H1 (cell line): ENCODE data around the gene NUP88. TPM values are rescaled to one million over a fixed set of nuclear protein-coding genes. Genes with fewer than 3 reads are reported as not detected.

Source experiments
- CTCF ChIA-PET: fragments of 300-600 bp; sonication (Branson Sonifier 250); formaldehyde crosslinking; loops from one replicate; lab custom pipeline; 2021; ENCODE audit not compliant: partially characterized antibody; lab: Charles Lee
- POLR2A ChIA-PET: fragments of 300-600 bp; sonication (Branson Sonifier 250); formaldehyde crosslinking; loops from one replicate; lab custom pipeline; 2021; ENCODE audit warnings: inconsistent platforms; ENCODE audit not compliant: partially characterized antibody; lab: Charles Lee
- DNase-seq, 2 experiments: peaks; one replicate each; pipeline versions ENCODE4 v3.0.0 to v3.0.0-alpha.2; 2010 to 2022; ENCODE audit warnings: low spot score in 2 of 2, low read depth in 1 of 2, mixed read lengths in 1 of 2
- FAIRE-seq: peaks from 2 replicates; lab custom pipeline; 2011; peaks lifted over from hg19 to GRCh38; lab: Jason Lieb, UNC
- H2AFZ ChIP-seq: 2 replicates; pipeline ENCODE4 v1.8.1; 2012; ENCODE audit warnings: low read length, inconsistent platforms
- H2AK5ac ChIP-seq: 2 replicates; pipeline ENCODE4 v1.6.1; 2013; ENCODE audit warnings: low read depth, low read length
- H2BK120ac ChIP-seq: replicated peaks from 2 replicates; pipeline ENCODE3; 2013; ENCODE audit warnings: low read depth, low read length, inconsistent platforms
- H2BK12ac ChIP-seq: 2 replicates; pipeline ENCODE4 v1.6.1; 2013; ENCODE audit warnings: low read depth, low read length
- H2BK15ac ChIP-seq: 2 replicates; pipeline ENCODE4 v1.6.1; 2013; ENCODE audit warnings: low read length
- H2BK20ac ChIP-seq: 2 replicates; pipeline ENCODE4 v1.6.1; 2013; ENCODE audit warnings: low read length
- H2BK5ac ChIP-seq: 2 replicates; pipeline ENCODE4 v1.6.1; 2013; ENCODE audit warnings: low read depth, low read length
- H3K14ac ChIP-seq: 2 replicates; pipeline ENCODE4 v1.6.1; 2013; ENCODE audit warnings: inconsistent platforms; ENCODE audit not compliant: insufficient read length
- H3K18ac ChIP-seq: 2 replicates; pipeline ENCODE4 v1.6.1; 2013; ENCODE audit warnings: low read length; ENCODE audit errors: extremely low read depth
- H3K23ac ChIP-seq: 2 replicates; pipeline ENCODE4 v1.6.1; 2013; ENCODE audit warnings: inconsistent platforms; ENCODE audit not compliant: insufficient read length
- H3K23me2 ChIP-seq: 2 replicates; pipeline ENCODE4 v1.6.1; 2013; ENCODE audit warnings: low read depth, low read length
- H3K27ac ChIP-seq: 2 replicates; pipeline ENCODE4 v1.6.1; 2011; ENCODE audit warnings: low read depth, low read length, inconsistent platforms
- H3K27me3 ChIP-seq, 4 experiments: replicated peaks in 1 of 4; 1 replicate in 1 of 4; 2 replicates in 3 of 4; pipeline versions ENCODE4 v1.6.1 to v1.8.1; 2011 to 2013; ENCODE audit warnings: low read length in 3 of 4, mild to moderate bottlenecking in 3 of 4, inconsistent platforms in 2 of 4, mixed read lengths in 2 of 4, moderate library complexity in 1 of 4; ENCODE audit not compliant: control insufficient read depth in 3 of 4, insufficient read depth in 3 of 4; ENCODE audit errors: extremely low read depth in 1 of 4
- H3K36me3 ChIP-seq, 4 experiments: 2 replicates each; pipeline versions ENCODE4 v1.6.1 to v1.8.1; 2011 to 2013; ENCODE audit warnings: mild to moderate bottlenecking in 4 of 4, low read length in 3 of 4, moderate library complexity in 2 of 4, control low read depth in 1 of 4, inconsistent platforms in 1 of 4; ENCODE audit not compliant: insufficient read depth in 4 of 4, control insufficient read depth in 2 of 4
- H3K4ac ChIP-seq: replicated peaks from 2 replicates; pipeline ENCODE3; 2013; ENCODE audit warnings: low read length, low read depth, mixed read lengths, inconsistent platforms; ENCODE audit not compliant: insufficient read length
- H3K4me1 ChIP-seq, 4 experiments: replicated peaks in 1 of 4; 1 replicate in 1 of 4; 2 replicates in 3 of 4; pipeline versions ENCODE4 v1.6.1 to v1.8.1; 2011 to 2013; ENCODE audit warnings: low read length in 3 of 4, inconsistent platforms in 2 of 4, mixed read lengths in 1 of 4; ENCODE audit not compliant: insufficient read depth in 4 of 4, control insufficient read depth in 3 of 4
- H3K4me2 ChIP-seq, 2 experiments: 2 replicates each; pipeline versions ENCODE4 v1.6.1 to v1.8.1; 2011 to 2013; ENCODE audit warnings: low read depth in 2 of 2, low read length in 2 of 2, control low read depth in 1 of 2, inconsistent platforms in 1 of 2, mild to moderate bottlenecking in 1 of 2; ENCODE audit not compliant: insufficient read depth in 1 of 2
- H3K4me3 ChIP-seq, 4 experiments: fragments of 200-600, 300-600 bp in 1 of 4; sonication (generic), shearing (Covaris generic), sonication (Bioruptor Twin) in 1 of 4; 2 replicates each; pipeline versions ENCODE4 v1.5.1 to v1.8.1; 2011 to 2016; ENCODE audit warnings: low read length in 4 of 4, low read depth in 3 of 4, control low read depth in 2 of 4, inconsistent platforms in 2 of 4, mild to moderate bottlenecking in 2 of 4, mixed read lengths in 1 of 4, moderate library complexity in 1 of 4; ENCODE audit not compliant: insufficient read depth in 2 of 4; ENCODE audit errors: extremely low read depth in 1 of 4
- H3K56ac ChIP-seq: replicated peaks from 2 replicates; pipeline ENCODE3; 2013; ENCODE audit warnings: low read depth, mild to moderate bottlenecking, mixed read lengths, low read length, inconsistent platforms; ENCODE audit not compliant: insufficient read length
- H3K79me1 ChIP-seq: 2 replicates; pipeline ENCODE4 v1.6.1; 2013; ENCODE audit warnings: low read depth, low read length, control low read depth
- H3K79me2 ChIP-seq, 2 experiments: 2 replicates each; pipeline versions ENCODE4 v1.6.1 to v1.8.1; 2012 to 2013; ENCODE audit warnings: low read length in 2 of 2, mild to moderate bottlenecking in 2 of 2, inconsistent platforms in 1 of 2; ENCODE audit not compliant: insufficient read depth in 2 of 2, control insufficient read depth in 1 of 2
- H3K9ac ChIP-seq, 4 experiments: replicated peaks in 1 of 4; 1 replicate in 1 of 4; 2 replicates in 3 of 4; pipeline versions ENCODE4 v1.6.1 to v1.8.1; 2011 to 2013; ENCODE audit warnings: low read depth in 3 of 4, low read length in 3 of 4, control low read depth in 2 of 4, mild to moderate bottlenecking in 2 of 4, moderate library complexity in 2 of 4, inconsistent platforms in 1 of 4; ENCODE audit errors: extremely low read depth in 1 of 4
- H3K9me3 ChIP-seq, 2 experiments: 2 replicates each; pipeline versions ENCODE4 v1.6.1 to v1.8.1; 2012 to 2013; ENCODE audit warnings: mild to moderate bottlenecking in 2 of 2, moderate library complexity in 2 of 2, control low read depth in 1 of 2, inconsistent platforms in 1 of 2, low read depth in 1 of 2, low read length in 1 of 2, mixed read lengths in 1 of 2; ENCODE audit not compliant: insufficient read depth in 2 of 2
- H4K20me1 ChIP-seq, 2 experiments: replicated peaks in 1 of 2; 2 replicates each; pipeline versions ENCODE3 to v1.8.1; 2011 to 2013; ENCODE audit warnings: inconsistent platforms in 2 of 2, low read length in 2 of 2, mild to moderate bottlenecking in 1 of 2; ENCODE audit not compliant: insufficient read depth in 2 of 2, control insufficient read depth in 1 of 2
- H4K5ac ChIP-seq: 2 replicates; pipeline ENCODE4 v1.6.1; 2013; ENCODE audit warnings: low read length, low read depth, mixed read lengths, inconsistent platforms; ENCODE audit not compliant: insufficient read length
- H4K8ac ChIP-seq: 2 replicates; pipeline ENCODE4 v1.8.0; 2013; ENCODE audit warnings: mild to moderate bottlenecking, moderate library complexity, low read length, inconsistent platforms; ENCODE audit not compliant: insufficient read depth; ENCODE audit errors: extremely low read depth
- H4K91ac ChIP-seq: replicated peaks from 2 replicates; pipeline ENCODE3; 2013; ENCODE audit warnings: low read length, mixed read lengths, inconsistent platforms; ENCODE audit not compliant: insufficient read length
- KDM5A ChIP-seq: fragments of 200-600 bp; IDR thresholded peaks from 2 replicates; pipeline ENCODE4 v1.7.1; 2012; ENCODE audit warnings: mild to moderate bottlenecking, low read length, inconsistent platforms, mixed read lengths
- SP1 ChIP-seq: IDR thresholded peaks from 2 replicates; pipeline ENCODE4 v1.6.1; 2011; ENCODE audit warnings: low read depth, low read length
- whole genome bisulfite sequencing, 2 experiments: shearing (Covaris generic) in 1 of 2; methylation state at CpG; one replicate each; pipeline versions ENCODE4 v1.1.6 to v1.1.7; 2013 to 2015; ENCODE audit warnings: low lambda C conversion rate in 2 of 2, mixed read lengths in 2 of 2, inconsistent platforms in 1 of 2, low coverage in 1 of 2, missing lambda C conversion rate in 1 of 2; ENCODE audit not compliant: insufficient replicate concordance in 2 of 2, insufficient coverage in 1 of 2, insufficient read length in 1 of 2; ENCODE audit errors: extremely low coverage in 1 of 2, missing lambda C conversion rate in 1 of 2; 5-methylcytosine and 5-hydroxymethylcytosine counted together
- polyA plus RNA-seq, 7 experiments: library from polyadenylated mRNA; depleted of rRNA in 3 of 7; stranded (reverse) in 5 of 7; unstranded in 2 of 7; fragments of >200 nt in 5 of 7; fragments of 200-250 nt in 2 of 7; gene quantifications; 1 replicate in 5 of 7; 2 replicates in 1 of 7; 4 replicates in 1 of 7; pipeline versions ENCODE4 v1.2.1 to v1.2.3, GENCODE V29; 2011 to 2013; ENCODE audit warnings: missing spikeins in 2 of 7, mixed read lengths in 2 of 7
- total RNA-seq: library from RNA; stranded (reverse); fragmentation: NEBNext Ultra II Directional; extraction: Animal tissue kit (Norgen Biotek cat#: 25700); gene quantifications from 2 replicates; pipeline ENCODE4 v1.2.1, GENCODE V29; 2021

The NUP88 gene
- total and polyA plus RNA-seq, 2 of the 8 experiments (the other 6 are each of a cell fraction or from before 2014, with no cell fraction given) = 77.4 to 105 TPM

DNA sequence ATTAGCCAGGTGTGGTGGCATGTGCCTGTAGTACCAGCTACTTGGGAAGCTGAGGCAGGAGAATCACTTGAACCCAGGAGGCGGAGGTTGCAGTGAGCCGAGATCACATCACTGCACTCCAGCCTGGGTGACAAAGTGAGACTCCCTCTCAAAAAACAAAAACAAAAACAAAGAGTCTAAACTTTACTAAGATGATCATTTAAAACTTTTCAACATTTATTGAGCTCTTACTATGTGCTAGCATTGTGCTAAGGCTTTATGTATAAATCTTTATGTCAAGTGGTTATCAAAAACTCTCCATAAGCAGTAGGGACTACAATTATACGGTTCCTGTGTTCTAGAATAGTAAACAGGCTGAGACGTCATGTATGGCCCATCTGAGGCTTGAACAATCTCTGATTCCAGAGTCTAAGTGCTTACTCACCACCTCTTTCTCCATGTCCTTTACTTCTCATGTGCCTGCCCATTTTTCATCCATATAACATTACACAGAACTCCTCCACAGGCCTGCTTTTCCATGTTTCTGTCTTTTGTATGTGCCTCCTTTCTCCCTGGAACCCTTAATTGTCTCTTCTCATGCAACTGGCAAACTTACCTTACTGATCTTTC, 66.7 kb downstream of the NUP88 start:
- Histone ChIP-seq H3K23me2 (no peaks in the 10 kb centered on the region), H3K14ac (no peak overlapping the region), H2BK120ac (no peak overlapping the region), H3K79me2 (no peaks in the 10 kb centered on the region), H3K27ac (no peak overlapping the region), H3K23ac (no peak overlapping the region), H2BK20ac (no peak overlapping the region), H3K9ac (no peak overlapping the region; a peak in 1 of 7 replicates), H2BK12ac (no peak overlapping the region), H4K20me1 (peaks cover 0 to 2% of the 10 kb centered on the region in 2 experiments), H3K36me3 (peaks cover 5 to 36% (median 21%) of the 10 kb centered on the region in 4 experiments), H3K4ac (no peak overlapping the region), H2AK5ac (no peak overlapping the region), H2BK15ac (no peak overlapping the region), H3K79me1 (no peaks in the 10 kb centered on the region), H3K56ac (no peak overlapping the region), H3K4me1 (no peaks in the 10 kb centered on the region), H2AFZ (no peak overlapping the region), H4K8ac (no peak overlapping the region), H3K4me2 (no peak overlapping the region), H3K9me3 (no peaks in the 10 kb centered on the region)
- no peak for FAIRE-seq
- ChIA-PET POLR2A (no interaction called here), CTCF (no interaction called here)
- DNase-seq = no peak
- TF ChIP-seq SP1 (no peak), KDM5A (no peak)
- TF ChIP-seq, all 59 proteins: peak for 0
- H4K5ac ChIP-seq = no peak overlapping the region
- H4K91ac ChIP-seq = no peak overlapping the region
- H2BK5ac ChIP-seq = no peak overlapping the region
- no peak overlapping the region for H3K18ac ChIP-seq
- WGBS, 2 experiments = 90% methylated on average over 4 of the region's 4 CpGs; no CpG with 5 or more reads in 1 of the 2 experiments
- no peak overlapping the region for H3K4me3 ChIP-seq
- no peaks in the 10 kb centered on the region for H3K27me3 ChIP-seq
